Measurements from ENCODE around the gene DUSP6. TPM values are rescaled to one million over a fixed set of nuclear protein-coding genes. Genes with fewer than 3 reads are reported as not detected.

DUSP6 gene
- total and polyA plus RNA-seq, 2 of the 8 experiments (the other 6 are each of a cell fraction or from before 2014, with no cell fraction given) = 99.3 to 179 TPM

DNA sequence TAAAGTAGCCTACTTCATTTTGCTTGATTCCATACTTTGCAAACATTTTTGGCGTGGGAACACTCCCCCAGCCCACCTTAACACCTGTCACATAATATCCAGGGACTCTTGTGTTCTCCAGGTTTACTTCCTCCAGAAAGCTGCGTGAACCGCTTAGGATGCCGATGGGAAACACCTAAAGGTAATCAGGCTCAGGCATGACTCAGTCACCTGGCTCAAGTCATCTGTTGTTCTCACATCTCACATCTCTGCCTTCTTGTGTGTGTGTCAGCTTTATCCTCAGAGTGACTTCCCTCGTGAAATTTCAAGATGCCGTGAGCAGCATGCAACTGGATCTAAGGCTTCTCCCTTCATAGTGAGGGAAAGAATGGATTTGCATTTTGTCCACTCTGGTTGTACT lies 48.1 kb upstream of the DUSP6 start:
- Histone ChIP-seq H3K79me1 (ENCODE audit: low read depth, low read length) (no peaks in the 10 kb centered on the region), H2AK5ac (ENCODE audit: low read depth, low read length) (no peak overlapping the region), H3K4ac (replicated peaks; ENCODE audit: insufficient read length, low read depth, low read length) (no peak overlapping the region), H3K9me3 (ENCODE audit: insufficient read depth in 2 of 2, low read depth in 1 of 2, low read length in 1 of 2) (no peaks in the 10 kb centered on the region), H2BK120ac (replicated peaks; ENCODE audit: low read depth, low read length) (no peak overlapping the region), H3K14ac (ENCODE audit: insufficient read length) (no peak overlapping the region), H2BK5ac (ENCODE audit: low read depth, low read length) (no peak overlapping the region), H3K23me2 (ENCODE audit: low read depth, low read length) (0 out of 2 replicates have a peak, but pooled peaks cover 1% of the 10 kb centered on the region), H3K4me2 (ENCODE audit: insufficient read depth in 1 of 2, low read depth in 2 of 2, low read length in 2 of 2) (no peak overlapping the region), H2BK12ac (ENCODE audit: low read depth, low read length) (no peak overlapping the region), H3K27ac (ENCODE audit: low read depth, low read length) (no peak overlapping the region), H3K4me3 (ENCODE audit: extremely low read depth in 1 of 4, insufficient read depth in 2 of 4, low read depth in 3 of 4, low read length in 4 of 4) (no peak overlapping the region), H3K27me3 (replicated peaks in 1 of 4; ENCODE audit: control insufficient read depth in 3 of 4, extremely low read depth in 1 of 4, insufficient read depth in 3 of 4, low read length in 3 of 4) (no peaks in the 10 kb centered on the region), H3K79me2 (ENCODE audit: control insufficient read depth in 1 of 2, insufficient read depth in 2 of 2, low read length in 2 of 2) (no peaks in the 10 kb centered on the region), H3K4me1 (replicated peaks in 1 of 4; ENCODE audit: control insufficient read depth in 3 of 4, insufficient read depth in 4 of 4, low read length in 3 of 4) (no peaks in the 10 kb centered on the region), H3K56ac (replicated peaks; ENCODE audit: insufficient read length, low read depth, low read length) (no peak overlapping the region), H2BK20ac (ENCODE audit: low read length) (no peak overlapping the region), H4K91ac (replicated peaks; ENCODE audit: insufficient read length, low read length) (no peak overlapping the region), H3K23ac (ENCODE audit: insufficient read length) (no peak overlapping the region), H2AFZ (ENCODE audit: low read length) (no peak overlapping the region), H3K18ac (ENCODE audit: extremely low read depth, low read length) (no peak overlapping the region), H4K20me1 (replicated peaks in 1 of 2; ENCODE audit: control insufficient read depth in 1 of 2, insufficient read depth in 2 of 2, low read length in 2 of 2) (no peaks in the 10 kb centered on the region), H3K9ac (replicated peaks in 1 of 4; ENCODE audit: extremely low read depth in 1 of 4, low read depth in 3 of 4, low read length in 3 of 4) (no peak overlapping the region), H3K36me3 (ENCODE audit: control insufficient read depth in 2 of 4, insufficient read depth in 4 of 4, low read length in 3 of 4) (no peaks in the 10 kb centered on the region), H4K5ac (ENCODE audit: insufficient read length, low read depth, low read length) (no peak overlapping the region), H2BK15ac (ENCODE audit: low read length) (no peak overlapping the region), H4K8ac (ENCODE audit: extremely low read depth, insufficient read depth, low read length) (no peak overlapping the region)
- FAIRE-seq = no peak
- ChIA-PET CTCF (ENCODE audit: partially characterized antibody) (no interaction called here), POLR2A (ENCODE audit: partially characterized antibody) (no interaction called here)
- no peak for DNase-seq (ENCODE audit: low read depth in 1 of 2, low spot score in 2 of 2)
- 76% methylated on average over 6 of the region's 6 CpGs; no CpG with 5 or more reads in 1 of the 2 experiments for WGBS, 2 experiments (ENCODE audit: extremely low coverage in 1 of 2, insufficient coverage in 1 of 2, insufficient read length in 1 of 2, insufficient replicate concordance in 2 of 2, low coverage in 1 of 2, low lambda C conversion rate in 2 of 2, missing lambda C conversion rate in 1 of 2)
- TF ChIP-seq CHD2 (IDR thresholded peaks at IDR 0.05; ENCODE audit: low read length) (no peak), CEBPB (IDR thresholded peaks at IDR 0.05; ENCODE audit: low read depth, low read length) (no peak), TAF7 (optimal IDR thresholded peaks at IDR 0.05; ENCODE audit: borderline replicate concordance, low read depth, low read length) (no peak), TBP (IDR thresholded peaks at IDR 0.05; ENCODE audit: low read depth, low read length) (no peak)
- TF ChIP-seq, protein P1, sequence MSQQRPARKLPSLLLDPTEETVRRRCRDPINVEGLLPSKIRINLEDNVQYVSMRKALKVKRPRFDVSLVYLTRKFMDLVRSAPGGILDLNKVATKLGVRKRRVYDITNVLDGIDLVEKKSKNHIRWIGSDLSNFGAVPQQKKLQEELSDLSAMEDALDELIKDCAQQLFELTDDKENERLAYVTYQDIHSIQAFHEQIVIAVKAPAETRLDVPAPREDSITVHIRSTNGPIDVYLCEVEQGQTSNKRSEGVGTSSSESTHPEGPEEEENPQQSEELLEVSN (IDR thresholded peaks at IDR 0.05) = no peak
- TF ChIP-seq, protein P2, sequence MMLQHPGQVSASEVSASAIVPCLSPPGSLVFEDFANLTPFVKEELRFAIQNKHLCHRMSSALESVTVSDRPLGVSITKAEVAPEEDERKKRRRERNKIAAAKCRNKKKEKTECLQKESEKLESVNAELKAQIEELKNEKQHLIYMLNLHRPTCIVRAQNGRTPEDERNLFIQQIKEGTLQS (IDR thresholded peaks at IDR 0.05; ENCODE audit: insufficient read depth, low read depth, low read length) = no peak
